H9 (cell line): ENCODE results near the gene SNTN. TPM values are rescaled to one million over a fixed set of nuclear protein-coding genes. Genes with fewer than 3 reads are reported as not detected.

ENCODE experiments used
- DNase-seq: peaks from one replicate; pipeline ENCODE4 v3.0.0-alpha.2; 2017
- H2AFZ ChIP-seq: one replicate; pipeline ENCODE4 v1.6.1; 2013; ENCODE audit warnings: mild to moderate bottlenecking, low read length, control low read depth, moderate library complexity
- H2AK5ac ChIP-seq: 2 replicates; pipeline ENCODE4 v1.6.1; 2013; ENCODE audit warnings: low read length, control low read depth, mixed read lengths; ENCODE audit not compliant: insufficient read length
- H2BK120ac ChIP-seq: one replicate; pipeline ENCODE4 v1.6.1; 2013; ENCODE audit warnings: low read depth, mild to moderate bottlenecking, low read length, control low read depth, inconsistent platforms; ENCODE audit not compliant: poor library complexity, severe bottlenecking
- H2BK12ac ChIP-seq: 2 replicates; pipeline ENCODE4 v1.6.1; 2013; ENCODE audit warnings: low read length, control low read depth, mixed read lengths, low read depth; ENCODE audit not compliant: insufficient read length
- H2BK15ac ChIP-seq: 2 replicates; pipeline ENCODE4 v1.6.1; 2013; ENCODE audit warnings: low read depth, low read length, control low read depth
- H2BK20ac ChIP-seq: one replicate; pipeline ENCODE4 v1.6.1; 2013; ENCODE audit warnings: low read depth, mild to moderate bottlenecking, low read length, control low read depth, inconsistent platforms; ENCODE audit not compliant: poor library complexity, severe bottlenecking
- H2BK5ac ChIP-seq: 2 replicates; pipeline ENCODE4 v1.6.1; 2013; ENCODE audit warnings: low read length, control low read depth, mixed read lengths; ENCODE audit not compliant: insufficient read length
- H3K14ac ChIP-seq: 2 replicates; pipeline ENCODE4 v1.6.1; 2013; ENCODE audit warnings: low read length, control low read depth; ENCODE audit not compliant: insufficient read depth
- H3K18ac ChIP-seq: 2 replicates; pipeline ENCODE4 v1.6.1; 2013; ENCODE audit warnings: low read depth, mild to moderate bottlenecking, mixed read lengths, low read length, control low read depth; ENCODE audit not compliant: insufficient read length
- H3K23ac ChIP-seq: 2 replicates; pipeline ENCODE4 v1.6.1; 2013; ENCODE audit warnings: low read length, control low read depth, mixed read lengths, low read depth; ENCODE audit not compliant: insufficient read length
- H3K23me2 ChIP-seq: 2 replicates; pipeline ENCODE4 v1.6.1; 2013; ENCODE audit warnings: low read depth, mild to moderate bottlenecking, mixed read lengths, low read length, control low read depth; ENCODE audit not compliant: insufficient read length, poor library complexity, severe bottlenecking
- H3K27ac ChIP-seq: 2 replicates; pipeline ENCODE4 v1.5.1; 2013; ENCODE audit warnings: low read length, control low read depth, mixed read lengths, low read depth; ENCODE audit not compliant: insufficient read length
- H3K27me3 ChIP-seq: 2 replicates; pipeline ENCODE4 v1.6.1; 2013; ENCODE audit warnings: low read length, control low read depth, inconsistent platforms; ENCODE audit not compliant: insufficient read depth
- H3K4ac ChIP-seq: 2 replicates; pipeline ENCODE4 v1.6.1; 2013; ENCODE audit warnings: low read depth, mild to moderate bottlenecking, control low read depth, inconsistent platforms, low read length, moderate library complexity
- H3K4me1 ChIP-seq: 2 replicates; pipeline ENCODE4 v1.6.1; 2013; ENCODE audit warnings: low read length, control low read depth, inconsistent platforms; ENCODE audit not compliant: insufficient read depth
- H3K4me2 ChIP-seq: 2 replicates; pipeline ENCODE4 v1.6.1; 2013; ENCODE audit warnings: low read length, control low read depth, mixed read lengths; ENCODE audit not compliant: insufficient read length, insufficient read depth
- H3K56ac ChIP-seq: 2 replicates; pipeline ENCODE4 v1.6.1; 2013; ENCODE audit warnings: low read depth, mild to moderate bottlenecking, mixed read lengths, low read length, control low read depth; ENCODE audit not compliant: insufficient read length
- H3K79me1 ChIP-seq: 2 replicates; pipeline ENCODE4 v1.6.1; 2013; ENCODE audit warnings: low read depth, mild to moderate bottlenecking, moderate library complexity, low read length, control low read depth, inconsistent platforms; ENCODE audit not compliant: insufficient read depth, poor library complexity, severe bottlenecking
- H3K79me2 ChIP-seq: 2 replicates; pipeline ENCODE4 v1.6.1; 2013; ENCODE audit warnings: low read length, control low read depth, inconsistent platforms; ENCODE audit not compliant: insufficient read depth
- H3K9ac ChIP-seq: 2 replicates; pipeline ENCODE4 v1.6.1; 2013; ENCODE audit warnings: low read length, control low read depth, mixed read lengths; ENCODE audit not compliant: insufficient read length; ENCODE audit errors: extremely low read depth
- H3K9me3 ChIP-seq: one replicate; pipeline ENCODE4 v1.6.1; 2013; ENCODE audit warnings: low read depth, low read length, inconsistent platforms; ENCODE audit not compliant: control insufficient read depth
- H3T11ph ChIP-seq: one replicate; pipeline ENCODE4 v1.6.1; 2013; ENCODE audit warnings: mild to moderate bottlenecking, low read length, control low read depth, inconsistent platforms
- H4K20me1 ChIP-seq: one replicate; pipeline ENCODE4 v1.6.1; 2013; ENCODE audit not compliant: control insufficient read depth, insufficient read length, insufficient read depth
- H4K5ac ChIP-seq: 2 replicates; pipeline ENCODE4 v1.6.1; 2013; ENCODE audit warnings: low read depth, mild to moderate bottlenecking, mixed read lengths, low read length, control low read depth; ENCODE audit not compliant: insufficient read length
- H4K8ac ChIP-seq: replicated peaks from 2 replicates; pipeline ENCODE4 v1.6.1; 2013; ENCODE audit warnings: low read length, control low read depth, mixed read lengths, low read depth; ENCODE audit not compliant: insufficient read length
- H4K91ac ChIP-seq: 2 replicates; pipeline ENCODE4 v1.6.1; 2013; ENCODE audit warnings: low read depth, mild to moderate bottlenecking, moderate library complexity, mixed read lengths, low read length, control low read depth; ENCODE audit not compliant: insufficient read length
- H3K27ac Mint-ChIP-seq, 3 experiments: 2 replicates in 2 of 3; 3 replicates in 1 of 3; pipeline ENCODE4 v1.8.0; 2020 to 2021; ENCODE audit warnings: mixed read lengths in 3 of 3, mild to moderate bottlenecking in 1 of 3, moderate library complexity in 1 of 3
- H3K27me3 Mint-ChIP-seq: 2 replicates; pipeline ENCODE4 v1.8.0; 2021; ENCODE audit warnings: low read depth, mild to moderate bottlenecking, moderate library complexity, mixed read lengths
- H3K36me3 Mint-ChIP-seq, 3 experiments: 2 replicates in 2 of 3; 3 replicates in 1 of 3; pipeline ENCODE4 v1.8.0; 2020 to 2021; ENCODE audit warnings: low read depth in 3 of 3, mixed read lengths in 3 of 3; ENCODE audit not compliant: insufficient read depth in 1 of 3
- H3K4me1 Mint-ChIP-seq, 2 experiments: 2 replicates each; pipeline ENCODE4 v1.8.0; 2020; ENCODE audit warnings: mixed read lengths in 2 of 2
- H3K4me3 Mint-ChIP-seq, 2 experiments: 2 replicates in 1 of 2; 3 replicates in 1 of 2; pipeline ENCODE4 v1.8.0; 2020 to 2021; ENCODE audit warnings: mild to moderate bottlenecking in 2 of 2, mixed read lengths in 2 of 2, moderate library complexity in 1 of 2
- H3K9me3 Mint-ChIP-seq, 2 experiments: 2 replicates in 1 of 2; 3 replicates in 1 of 2; pipeline ENCODE4 v1.8.0; 2020; ENCODE audit warnings: mild to moderate bottlenecking in 2 of 2, mixed read lengths in 2 of 2, moderate library complexity in 1 of 2
- WGBS: extraction: QIAGEN DNeasy Blood & Tissue Kit; methylation state at CpG from one replicate; pipeline ENCODE4 v1.1.7; 2013; ENCODE audit warnings: missing lambda C conversion rate, low lambda C conversion rate, mixed read lengths; ENCODE audit not compliant: insufficient read length; ENCODE audit errors: extremely low coverage; 5-methylcytosine and 5-hydroxymethylcytosine counted together
- total RNA-seq: library from RNA; stranded (reverse); gene quantifications from 2 replicates; pipeline ENCODE4 v1.2.1, GENCODE V29; 2021
- TF ChIP-seq, protein P1 (sequence below): fragments of 200-600 bp; sonication (generic); conservative IDR thresholded peaks from 3 replicates; pipeline ENCODE4 v1.8.0; 2021; ENCODE audit warnings: antibody characterized with exemption, mild to moderate bottlenecking

SNTN gene
- total RNA-seq, 1 experiment from 2014 or later, result not detected

GRCh38 chr3:63609408-63609807 lies 43.1 kb upstream of the SNTN start:
- TF ChIP-seq, protein P1, sequence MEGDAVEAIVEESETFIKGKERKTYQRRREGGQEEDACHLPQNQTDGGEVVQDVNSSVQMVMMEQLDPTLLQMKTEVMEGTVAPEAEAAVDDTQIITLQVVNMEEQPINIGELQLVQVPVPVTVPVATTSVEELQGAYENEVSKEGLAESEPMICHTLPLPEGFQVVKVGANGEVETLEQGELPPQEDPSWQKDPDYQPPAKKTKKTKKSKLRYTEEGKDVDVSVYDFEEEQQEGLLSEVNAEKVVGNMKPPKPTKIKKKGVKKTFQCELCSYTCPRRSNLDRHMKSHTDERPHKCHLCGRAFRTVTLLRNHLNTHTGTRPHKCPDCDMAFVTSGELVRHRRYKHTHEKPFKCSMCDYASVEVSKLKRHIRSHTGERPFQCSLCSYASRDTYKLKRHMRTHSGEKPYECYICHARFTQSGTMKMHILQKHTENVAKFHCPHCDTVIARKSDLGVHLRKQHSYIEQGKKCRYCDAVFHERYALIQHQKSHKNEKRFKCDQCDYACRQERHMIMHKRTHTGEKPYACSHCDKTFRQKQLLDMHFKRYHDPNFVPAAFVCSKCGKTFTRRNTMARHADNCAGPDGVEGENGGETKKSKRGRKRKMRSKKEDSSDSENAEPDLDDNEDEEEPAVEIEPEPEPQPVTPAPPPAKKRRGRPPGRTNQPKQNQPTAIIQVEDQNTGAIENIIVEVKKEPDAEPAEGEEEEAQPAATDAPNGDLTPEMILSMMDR, result no peak
- no CpG with 5 or more reads among the region's 7 CpGs for WGBS

More at GRCh38 chr3:63609408-63609807, 43.1 kb upstream of the SNTN start:
- no peak for DNase-seq
- Histone ChIP-seq H4K91ac (no peak overlapping the region), H3K18ac (no peak overlapping the region), H3T11ph (no peak overlapping the region), H3K4ac (no peak overlapping the region), H3K79me1 (no peaks in the 10 kb centered on the region), H4K20me1 (no peaks in the 10 kb centered on the region), H3K9me3 (no peaks in the 10 kb centered on the region), H3K14ac (no peak overlapping the region), H2BK12ac (no peak overlapping the region), H2BK20ac (no peak overlapping the region), H2BK15ac (no peak overlapping the region), H3K27ac (no peak overlapping the region), H3K4me2 (no peak overlapping the region), H4K8ac (no peak overlapping the region), H3K27me3 (no peaks in the 10 kb centered on the region), H3K9ac (no peak overlapping the region), H3K4me1 (no peaks in the 10 kb centered on the region), H2AFZ (no peak overlapping the region), H3K23me2 (no peaks in the 10 kb centered on the region), H3K79me2 (no peaks in the 10 kb centered on the region), H4K5ac (no peak overlapping the region), H2BK120ac (no peak overlapping the region), H2AK5ac (no peak overlapping the region), H3K56ac (no peak overlapping the region), H2BK5ac (no peak overlapping the region), H3K23ac (no peak overlapping the region)
- Mint-ChIP-seq H3K4me3 (no peak overlapping the region), H3K9me3 (no peaks in the 10 kb centered on the region), H3K4me1 (peaks cover 3 to 10% of the 10 kb centered on the region in 2 experiments), H3K27me3 (no peaks in the 10 kb centered on the region), H3K36me3 (no peaks in the 10 kb centered on the region), H3K27ac (peak overlapping the region in 1 of 3 experiments; percentile 42; a peak in 2 of 7 replicates)
